Lower lobe of right lung (tissue), 2 donors: Measurements from ENCODE around the gene ABI1. TPM values are rescaled to one million over a fixed set of nuclear protein-coding genes. Genes with fewer than 3 reads are reported as not detected.

Experiments used
- ATAC-seq, 2 donors: fragments of 200-7000 bp; cut with Tn5 transposase; one replicate each; pipeline ENCODE4 v1.9.1; 2020 to 2022; ENCODE audit warnings: mild to moderate bottlenecking in 2 of 2, moderate library complexity in 2 of 2
- DNase-seq: peaks from one replicate; pipeline ENCODE4 v3.0.0-alpha.2; 2020
- H3K27ac ChIP-seq: fragments of 200-600 bp; one replicate; pipeline ENCODE4 v1.8.0; 2022
- H3K27me3 ChIP-seq: fragments of 200-600 bp; one replicate; pipeline ENCODE4 v1.8.0; 2022; ENCODE audit warnings: low read depth
- H3K36me3 ChIP-seq: fragments of 200-600 bp; one replicate; pipeline ENCODE4 v1.8.0; 2022; ENCODE audit warnings: mild to moderate bottlenecking
- H3K4me1 ChIP-seq: fragments of 200-600 bp; one replicate; pipeline ENCODE4 v1.8.0; 2022
- H3K4me3 ChIP-seq: fragments of 200-600 bp; one replicate; pipeline ENCODE4 v1.8.0; 2022; ENCODE audit warnings: mild to moderate bottlenecking
- H3K9me3 ChIP-seq: fragments of 200-600 bp; one replicate; pipeline ENCODE4 v1.8.0; 2022
- CTCF ChIP-seq: fragments of 200-600 bp; IDR thresholded peaks from one replicate; pipeline ENCODE4 v1.8.0; 2022; ENCODE audit warnings: antibody characterized with exemption, mild to moderate bottlenecking
- intact Hi-C: fragments of 100-400 bp; cut with DNase I; formaldehyde crosslinking; loops from one replicate; pipeline ENCODE4 v1.11.0; 2022
- total RNA-seq: library from RNA; stranded (reverse); fragmentation: NEBNext Ultra II Directional; extraction: Animal tissue kit (Norgen Biotek cat#: 25700); gene quantifications from one replicate; pipeline ENCODE4 v1.2.1, GENCODE V29; 2021
- donor health status: DM: no; HTN: yes; CAD: no; lungs with severe emphysema.

Gene ABI1
- total RNA-seq, 1 donor from 2014 or later: 65.1 TPM

- TF ChIP-seq CTCF: no peak
- intact Hi-C loops: no loop called here
- ATAC-seq: no peak
- H3K27ac ChIP-seq: no peak overlapping the region
- no peaks in the 10 kb centered on the region for H3K4me1 ChIP-seq
- no peaks in the 10 kb centered on the region for H3K27me3 ChIP-seq
- no peak for DNase-seq
- H3K4me3 ChIP-seq: no peak overlapping the region
- H3K36me3 ChIP-seq: no peaks in the 10 kb centered on the region
- H3K9me3 ChIP-seq: no peaks in the 10 kb centered on the region
Observed at GRCh38 chr10:26815500-26815899, 45.3 kb downstream of the ABI1 start.

GRCh38 chr10:26810435-26811026 lies 50.2 kb downstream of the ABI1 start:
- Histone ChIP-seq H3K4me1 (peaks cover 8% of the 10 kb centered on the region), H3K4me3 (no peak overlapping the region), H3K9me3 (no peaks in the 10 kb centered on the region), H3K27ac (no peak overlapping the region), H3K27me3 (no peaks in the 10 kb centered on the region), H3K36me3 (no peaks in the 10 kb centered on the region)
- intact Hi-C loops: no loop called here
- no peak for TF ChIP-seq CTCF
- DNase-seq: no peak
- no peak for ATAC-seq

GRCh38 chr10:26809973-26810372 lies 50.8 kb downstream of the ABI1 start:
- H3K27ac ChIP-seq: no peak overlapping the region
- H3K36me3 ChIP-seq: no peaks in the 10 kb centered on the region
- no peak overlapping the region for H3K4me3 ChIP-seq
- H3K27me3 ChIP-seq: no peaks in the 10 kb centered on the region
- ATAC-seq: no peak
- DNase-seq: no peak
- H3K4me1 ChIP-seq: peaks cover 12% of the 10 kb centered on the region
- intact Hi-C loops: no loop called here
- no peaks in the 10 kb centered on the region for H3K9me3 ChIP-seq
- TF ChIP-seq CTCF: no peak

- ATAC-seq (no peak), DNase-seq (no peak)
- H3K27ac ChIP-seq: no peak overlapping the region
- intact Hi-C loops: no loop called here
- H3K4me1 ChIP-seq: peaks cover 37% of the 10 kb centered on the region
- no peaks in the 10 kb centered on the region for H3K9me3 ChIP-seq
- no peaks in the 10 kb centered on the region for H3K36me3 ChIP-seq
- H3K27me3 ChIP-seq: no peaks in the 10 kb centered on the region
- no peak for TF ChIP-seq CTCF
- H3K4me3 ChIP-seq: no peak overlapping the region
Observed at GRCh38 chr10:26807532-26807931, 53.2 kb downstream of the ABI1 start.

GRCh38 chr10:26806557-26806956 lies 54.2 kb downstream of the ABI1 start:
- H3K36me3 ChIP-seq: no peaks in the 10 kb centered on the region
- no peak for TF ChIP-seq CTCF
- H3K4me3 ChIP-seq: no peak overlapping the region
- H3K27ac ChIP-seq: no peak overlapping the region
- DNase-seq: no peak
- H3K27me3 ChIP-seq: no peaks in the 10 kb centered on the region
- H3K4me1 ChIP-seq: peaks cover 46% of the 10 kb centered on the region
- ATAC-seq: no peak
- H3K9me3 ChIP-seq: no peaks in the 10 kb centered on the region
- intact Hi-C loops: no loop called here
